Osteocyte (in vitro differentiated cells): ENCODE measurements around the gene PAX7. TPM values are rescaled to one million over a fixed set of nuclear protein-coding genes. Genes with fewer than 3 reads are reported as not detected.

Source experiments
- DNase-seq: peaks from one replicate; pipeline ENCODE4 v3.0.0; 2021; ENCODE audit warnings: mixed read lengths; ENCODE audit not compliant: unreplicated experiment; ENCODE audit errors: extremely low spot score
- H3K27ac Mint-ChIP-seq: one replicate; pipeline ENCODE4 v1.8.0; 2021; ENCODE audit warnings: mild to moderate bottlenecking, mixed read lengths; ENCODE audit not compliant: unreplicated experiment
- H3K27me3 Mint-ChIP-seq: one replicate; pipeline ENCODE4 v1.8.0; 2021; ENCODE audit warnings: mixed read lengths; ENCODE audit not compliant: unreplicated experiment
- H3K36me3 Mint-ChIP-seq: one replicate; pipeline ENCODE4 v1.8.0; 2021; ENCODE audit warnings: mixed read lengths; ENCODE audit not compliant: unreplicated experiment
- H3K4me1 Mint-ChIP-seq: one replicate; pipeline ENCODE4 v1.8.0; 2021; ENCODE audit warnings: mixed read lengths; ENCODE audit not compliant: unreplicated experiment
- H3K4me3 Mint-ChIP-seq: one replicate; pipeline ENCODE4 v1.8.0; 2021; ENCODE audit warnings: mild to moderate bottlenecking, moderate library complexity, mixed read lengths; ENCODE audit not compliant: unreplicated experiment
- H3K9me3 Mint-ChIP-seq: one replicate; pipeline ENCODE4 v1.8.0; 2021; ENCODE audit warnings: mixed read lengths; ENCODE audit not compliant: unreplicated experiment
- CTCF ChIP-seq: fragments of 200-600 bp; sonication (generic); IDR thresholded peaks from 2 replicates; pipeline ENCODE4 v1.5.0; 2021; ENCODE audit warnings: antibody characterized with exemption, mild to moderate bottlenecking, moderate library complexity
- total RNA-seq: library from RNA; stranded (reverse); gene quantifications from 2 replicates; pipeline ENCODE4 v1.2.1, GENCODE V29; 2021

The PAX7 gene
- total RNA-seq, 1 donor from 2014 or later, result not detected

DNA sequence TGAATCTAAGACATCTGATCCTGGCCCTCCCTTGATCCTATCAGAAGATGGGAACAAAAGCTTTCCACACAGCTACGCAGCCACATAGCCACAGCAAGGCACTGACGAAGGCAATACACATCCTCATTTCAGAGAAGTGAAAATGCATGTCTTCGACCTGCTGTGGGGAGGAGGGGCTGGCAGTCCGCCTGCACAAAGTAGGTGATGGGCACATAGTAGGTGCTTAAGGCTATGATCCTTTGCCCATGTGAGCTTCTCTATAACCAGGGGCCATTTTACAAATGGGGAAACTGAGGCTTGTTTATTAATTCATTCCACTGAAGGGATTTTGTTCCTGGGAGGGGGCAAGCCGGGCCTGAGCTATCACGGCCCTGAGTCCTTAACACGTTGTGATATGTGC lies 94.2 kb downstream of the PAX7 start:
- Mint-ChIP-seq H3K9me3 (no peaks in the 10 kb centered on the region), H3K27ac (no peak overlapping the region), H3K27me3 (peaks cover 3% of the 10 kb centered on the region), H3K4me3 (no peak overlapping the region), H3K36me3 (no peaks in the 10 kb centered on the region), H3K4me1 (no peaks in the 10 kb centered on the region)
- no peak for DNase-seq
- TF ChIP-seq CTCF, result no peak

GRCh38 chr1:18725231-18725895 lies 94.7 kb downstream of the PAX7 start:
- TF ChIP-seq CTCF, result no peak
- DNase-seq, result no peak
- H3K4me3 Mint-ChIP-seq, result no peak overlapping the region
- no peaks in the 10 kb centered on the region for H3K9me3 Mint-ChIP-seq
- peaks cover 3% of the 10 kb centered on the region for H3K27me3 Mint-ChIP-seq
- H3K4me1 Mint-ChIP-seq, result no peaks in the 10 kb centered on the region
- H3K36me3 Mint-ChIP-seq, result no peaks in the 10 kb centered on the region
- no peak overlapping the region for H3K27ac Mint-ChIP-seq

GRCh38 chr1:18726368-18726767 lies 95.7 kb downstream of the PAX7 start:
- peaks cover 3% of the 10 kb centered on the region for H3K27me3 Mint-ChIP-seq
- DNase-seq, result no peak
- no peak overlapping the region for H3K4me3 Mint-ChIP-seq
- no peak for TF ChIP-seq CTCF
- no peaks in the 10 kb centered on the region for H3K36me3 Mint-ChIP-seq
- no peak overlapping the region for H3K27ac Mint-ChIP-seq
- H3K9me3 Mint-ChIP-seq, result no peaks in the 10 kb centered on the region
- no peaks in the 10 kb centered on the region for H3K4me1 Mint-ChIP-seq

GRCh38 chr1:18727956-18728355 lies 97.3 kb downstream of the PAX7 start:
- Mint-ChIP-seq H3K4me1 (no peaks in the 10 kb centered on the region), H3K4me3 (no peak overlapping the region), H3K27ac (no peak overlapping the region), H3K36me3 (no peaks in the 10 kb centered on the region), H3K9me3 (no peaks in the 10 kb centered on the region), H3K27me3 (peaks cover 3% of the 10 kb centered on the region)
- no peak for TF ChIP-seq CTCF
- no peak for DNase-seq

DNA sequence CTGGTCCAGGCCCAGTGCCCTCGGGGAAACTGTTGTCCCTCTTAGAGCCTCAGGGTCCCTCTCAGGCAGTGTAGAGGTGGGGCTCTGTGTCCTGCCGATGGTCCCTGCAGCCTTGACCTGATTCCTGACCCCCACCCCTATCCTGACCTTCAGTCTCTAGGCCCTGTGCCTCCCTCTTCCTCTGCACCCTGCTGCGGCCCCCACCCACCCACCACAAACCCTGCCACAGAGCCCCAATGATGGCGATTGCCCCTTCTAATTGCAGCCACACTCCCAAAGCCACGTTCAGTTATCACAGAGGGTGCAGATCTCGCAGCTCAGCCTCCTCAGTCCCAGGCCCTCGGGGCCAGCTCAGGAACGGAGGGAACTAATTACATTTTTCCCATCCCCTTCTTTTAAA lies 99.7 kb downstream of the PAX7 start:
- no peaks in the 10 kb centered on the region for H3K9me3 Mint-ChIP-seq
- H3K27me3 Mint-ChIP-seq, result peaks cover 3% of the 10 kb centered on the region
- DNase-seq, result no peak
- TF ChIP-seq CTCF, result no peak
- no peaks in the 10 kb centered on the region for H3K4me1 Mint-ChIP-seq
- H3K27ac Mint-ChIP-seq, result no peak overlapping the region
- H3K36me3 Mint-ChIP-seq, result no peaks in the 10 kb centered on the region
- no peak overlapping the region for H3K4me3 Mint-ChIP-seq
